Measurements from ENCODE around the gene ASCC1. TPM values are rescaled to one million over a fixed set of nuclear protein-coding genes. Genes with fewer than 3 reads are reported as not detected.

ASCC1 gene
- total RNA-seq, 1 donor from 2014 or later = 33.9 TPM

GRCh38 chr10:72099600-72099921, 116.5 kb downstream of the ASCC1 start:
- H3K27me3 Mint-ChIP-seq (ENCODE audit: low read depth, unreplicated experiment) = no peaks in the 10 kb centered on the region

GRCh38 chr10:72098836-72099599, 117.1 kb downstream of the ASCC1 start:
- Histone ChIP-seq H2AFZ (ENCODE audit: low read depth, low read length) (no peak overlapping the region), H3K9ac (ENCODE audit: low read length) (no peak overlapping the region), H3K79me2 (ENCODE audit: insufficient read depth, low read length) (no peaks in the 10 kb centered on the region), H3K27ac (ENCODE audit: low read depth, low read length) (no peak overlapping the region), H3K4me1 (ENCODE audit: insufficient read depth, low read length) (peaks cover 26% of the 10 kb centered on the region), H3K27me3 (ENCODE audit: insufficient read depth, low read length) (peaks cover 7% of the 10 kb centered on the region), H3K36me3 (ENCODE audit: insufficient read depth, low read length) (peaks cover 3% of the 10 kb centered on the region), H3K4me3 (ENCODE audit: insufficient read depth, low read depth, low read length) (no peak overlapping the region), H3K9me3 (ENCODE audit: insufficient read depth, low read depth, low read length) (no peaks in the 10 kb centered on the region), H3K4me2 (ENCODE audit: low read length) (no peak overlapping the region), H4K20me1 (ENCODE audit: insufficient read depth, low read length) (peaks cover 15% of the 10 kb centered on the region)
- Mint-ChIP-seq H3K36me3 (ENCODE audit: low read depth, unreplicated experiment) (peaks cover 17% of the 10 kb centered on the region), H3K4me1 (ENCODE audit: low read depth, unreplicated experiment) (peaks cover 32% of the 10 kb centered on the region), H3K27ac (ENCODE audit: unreplicated experiment) (no peak overlapping the region), H3K4me3 (ENCODE audit: unreplicated experiment) (no peak overlapping the region), H3K9me3 (ENCODE audit: unreplicated experiment) (no peaks in the 10 kb centered on the region), H3K27me3 (ENCODE audit: low read depth, unreplicated experiment) (no peaks in the 10 kb centered on the region)
- TF ChIP-seq EZH2 (IDR thresholded peaks at IDR 0.05; ENCODE audit: insufficient read depth, low read length) (no peak), CTCF (IDR thresholded peaks at IDR 0.05; ENCODE audit: insufficient read depth, low read depth, low read length) (no peak)
- no peak for DNase-seq (ENCODE audit: low read depth)
- no peak for FAIRE-seq

More at GRCh38 chr10:72099600-72099921, 116.5 kb downstream of the ASCC1 start:
- Mint-ChIP-seq H3K4me1 (ENCODE audit: low read depth, unreplicated experiment) (peaks cover 31% of the 10 kb centered on the region), H3K36me3 (ENCODE audit: low read depth, unreplicated experiment) (peaks cover 17% of the 10 kb centered on the region), H3K9me3 (ENCODE audit: unreplicated experiment) (no peaks in the 10 kb centered on the region), H3K4me3 (ENCODE audit: unreplicated experiment) (no peak overlapping the region), H3K27ac (ENCODE audit: unreplicated experiment) (no peak overlapping the region)
- Histone ChIP-seq H3K36me3 (ENCODE audit: insufficient read depth, low read length) (peaks cover 3% of the 10 kb centered on the region), H3K9ac (ENCODE audit: low read length) (no peak overlapping the region), H3K27me3 (ENCODE audit: insufficient read depth, low read length) (peaks cover 2% of the 10 kb centered on the region), H2AFZ (ENCODE audit: low read depth, low read length) (no peak overlapping the region), H3K4me1 (ENCODE audit: insufficient read depth, low read length) (peaks cover 26% of the 10 kb centered on the region), H4K20me1 (ENCODE audit: insufficient read depth, low read length) (peaks cover 15% of the 10 kb centered on the region), H3K4me3 (ENCODE audit: insufficient read depth, low read depth, low read length) (no peak overlapping the region), H3K27ac (ENCODE audit: low read depth, low read length) (no peak overlapping the region), H3K4me2 (ENCODE audit: low read length) (no peak overlapping the region), H3K9me3 (ENCODE audit: insufficient read depth, low read depth, low read length) (no peaks in the 10 kb centered on the region), H3K79me2 (ENCODE audit: insufficient read depth, low read length) (no peaks in the 10 kb centered on the region)
- DNase-seq (ENCODE audit: low read depth) = no peak
- TF ChIP-seq EZH2 (IDR thresholded peaks at IDR 0.05; ENCODE audit: insufficient read depth, low read length) = no peak
- TF ChIP-seq CTCF (IDR thresholded peaks at IDR 0.05; ENCODE audit: insufficient read depth, low read depth, low read length) = no peak
- no peak for FAIRE-seq

GRCh38 chr10:72098301-72098835, 117.7 kb downstream of the ASCC1 start:
- no peak for DNase-seq (ENCODE audit: low read depth)
- Histone ChIP-seq H3K27me3 (ENCODE audit: insufficient read depth, low read length) (peaks cover 10% of the 10 kb centered on the region), H3K4me2 (ENCODE audit: low read length) (peak overlapping the region; percentile 23), H3K4me1 (ENCODE audit: insufficient read depth, low read length) (peaks cover 26% of the 10 kb centered on the region), H3K36me3 (ENCODE audit: insufficient read depth, low read length) (peaks cover 3% of the 10 kb centered on the region), H3K9ac (ENCODE audit: low read length) (no peak overlapping the region), H3K27ac (ENCODE audit: low read depth, low read length) (no peak overlapping the region), H3K9me3 (ENCODE audit: insufficient read depth, low read depth, low read length) (no peaks in the 10 kb centered on the region), H2AFZ (ENCODE audit: low read depth, low read length) (no peak overlapping the region), H3K79me2 (ENCODE audit: insufficient read depth, low read length) (no peaks in the 10 kb centered on the region), H4K20me1 (ENCODE audit: insufficient read depth, low read length) (peaks cover 15% of the 10 kb centered on the region), H3K4me3 (ENCODE audit: insufficient read depth, low read depth, low read length) (no peak overlapping the region)
- TF ChIP-seq EZH2 (IDR thresholded peaks at IDR 0.05; ENCODE audit: insufficient read depth, low read length) = no peak
- TF ChIP-seq CTCF (IDR thresholded peaks at IDR 0.05; ENCODE audit: insufficient read depth, low read depth, low read length) = no peak
- Mint-ChIP-seq H3K36me3 (ENCODE audit: low read depth, unreplicated experiment) (peaks cover 14% of the 10 kb centered on the region), H3K4me3 (ENCODE audit: unreplicated experiment) (no peak overlapping the region), H3K27ac (ENCODE audit: unreplicated experiment) (no peak overlapping the region), H3K4me1 (ENCODE audit: low read depth, unreplicated experiment) (peaks cover 32% of the 10 kb centered on the region), H3K27me3 (ENCODE audit: low read depth, unreplicated experiment) (no peaks in the 10 kb centered on the region), H3K9me3 (ENCODE audit: unreplicated experiment) (no peaks in the 10 kb centered on the region)
- no peak for FAIRE-seq
